ENCODE results near the gene NOTCH3.

Gene NOTCH3

DNA sequence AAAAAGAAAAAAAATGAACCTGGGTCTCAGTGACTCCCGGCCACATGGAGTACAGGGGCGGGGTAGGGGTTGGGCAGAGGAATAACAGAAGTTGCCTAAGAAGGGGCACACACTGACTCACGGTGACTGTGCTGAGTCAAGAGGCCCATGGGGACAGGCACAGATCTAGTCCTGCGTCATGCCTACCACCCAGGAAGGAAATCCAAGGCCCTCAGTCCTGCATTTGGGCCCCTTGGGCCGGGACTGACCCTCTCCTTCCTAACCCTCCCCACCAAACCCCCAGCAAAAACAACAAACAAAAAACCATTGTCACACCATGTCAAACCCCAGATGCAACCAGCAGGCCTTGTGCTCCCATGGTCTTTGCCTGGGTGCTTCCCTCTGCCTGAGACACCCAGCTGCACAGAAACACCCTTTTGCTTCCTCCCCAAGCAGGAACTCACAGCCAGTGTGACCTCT is 9.6 kb upstream of the NOTCH3 start:
- DNase-seq (ENCODE audit: low read depth, low spot score) = no peak
- no peak for TF ChIP-seq POLR2AphosphoS5 (IDR thresholded peaks at IDR 0.05; ENCODE audit: borderline replicate concordance, low read depth, low read length)
- TF ChIP-seq EZH2 (IDR thresholded peaks at IDR 0.05) = no peak
- TF ChIP-seq FOXP2 (optimal IDR thresholded peaks at IDR 0.05; ENCODE audit: control extremely low read depth, extremely low read length, insufficient read depth) = no peak
- Histone ChIP-seq H3K27ac (no peak overlapping the region), H3K9ac (ENCODE audit: insufficient read length) (no peak overlapping the region), H3K4me3 (no peak overlapping the region), H3K36me3 (ENCODE audit: insufficient read depth, low read length) (no peaks in the 10 kb centered on the region), H3K9me3 (ENCODE audit: low read depth, low read length) (no peaks in the 10 kb centered on the region)

DNA sequence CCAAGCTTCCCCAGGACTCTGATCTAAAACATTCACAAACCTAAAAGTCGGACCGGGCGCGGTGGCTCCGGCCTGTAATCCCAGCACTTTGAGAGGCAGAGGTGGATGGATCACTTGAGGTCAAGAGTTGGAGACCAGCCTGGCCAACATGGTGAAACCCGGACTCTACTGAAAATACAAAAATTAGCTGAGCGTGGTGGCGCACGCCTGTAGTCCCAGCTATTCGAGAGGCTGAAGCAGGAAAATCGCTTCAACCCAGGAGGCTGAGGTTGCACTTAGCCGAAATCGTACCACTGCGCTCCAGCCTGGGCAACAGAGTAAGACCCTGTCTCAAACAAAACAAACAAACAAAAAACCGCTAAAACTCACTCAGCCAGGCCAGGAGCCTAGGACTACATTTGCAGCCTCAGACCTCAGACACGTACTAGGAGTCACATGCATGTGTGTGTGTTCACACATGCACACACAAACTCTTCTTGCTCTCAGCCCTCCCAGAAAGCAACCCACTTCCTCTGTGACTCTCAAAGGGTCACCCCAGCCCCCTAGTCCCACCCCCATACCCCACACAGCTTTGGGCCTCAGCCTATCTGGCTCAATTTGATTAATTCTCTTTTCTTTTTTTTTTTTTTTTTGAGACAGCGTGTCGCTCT is 704 bp upstream of the NOTCH3 start:
- no peaks in the 10 kb centered on the region for H3K9me3 ChIP-seq (ENCODE audit: low read depth, low read length)
- H3K36me3 ChIP-seq (ENCODE audit: insufficient read depth, low read length) = peaks cover 18% of the 10 kb centered on the region
- DNase-seq (ENCODE audit: low read depth, low spot score) = no peak
- TF ChIP-seq POLR2AphosphoS5 (IDR thresholded peaks at IDR 0.05; ENCODE audit: borderline replicate concordance, low read depth, low read length) (no peak), FOXP2 (optimal IDR thresholded peaks at IDR 0.05; ENCODE audit: control extremely low read depth, extremely low read length, insufficient read depth) (no peak), EZH2 (IDR thresholded peaks at IDR 0.05) (no peak)
- peak overlapping the region; percentile 30; the same call in 1 of the 2 replicates for H3K4me3 ChIP-seq
- H3K27ac ChIP-seq = no peak overlapping the region
- H3K9ac ChIP-seq (ENCODE audit: insufficient read length) = no peak overlapping the region

DNA sequence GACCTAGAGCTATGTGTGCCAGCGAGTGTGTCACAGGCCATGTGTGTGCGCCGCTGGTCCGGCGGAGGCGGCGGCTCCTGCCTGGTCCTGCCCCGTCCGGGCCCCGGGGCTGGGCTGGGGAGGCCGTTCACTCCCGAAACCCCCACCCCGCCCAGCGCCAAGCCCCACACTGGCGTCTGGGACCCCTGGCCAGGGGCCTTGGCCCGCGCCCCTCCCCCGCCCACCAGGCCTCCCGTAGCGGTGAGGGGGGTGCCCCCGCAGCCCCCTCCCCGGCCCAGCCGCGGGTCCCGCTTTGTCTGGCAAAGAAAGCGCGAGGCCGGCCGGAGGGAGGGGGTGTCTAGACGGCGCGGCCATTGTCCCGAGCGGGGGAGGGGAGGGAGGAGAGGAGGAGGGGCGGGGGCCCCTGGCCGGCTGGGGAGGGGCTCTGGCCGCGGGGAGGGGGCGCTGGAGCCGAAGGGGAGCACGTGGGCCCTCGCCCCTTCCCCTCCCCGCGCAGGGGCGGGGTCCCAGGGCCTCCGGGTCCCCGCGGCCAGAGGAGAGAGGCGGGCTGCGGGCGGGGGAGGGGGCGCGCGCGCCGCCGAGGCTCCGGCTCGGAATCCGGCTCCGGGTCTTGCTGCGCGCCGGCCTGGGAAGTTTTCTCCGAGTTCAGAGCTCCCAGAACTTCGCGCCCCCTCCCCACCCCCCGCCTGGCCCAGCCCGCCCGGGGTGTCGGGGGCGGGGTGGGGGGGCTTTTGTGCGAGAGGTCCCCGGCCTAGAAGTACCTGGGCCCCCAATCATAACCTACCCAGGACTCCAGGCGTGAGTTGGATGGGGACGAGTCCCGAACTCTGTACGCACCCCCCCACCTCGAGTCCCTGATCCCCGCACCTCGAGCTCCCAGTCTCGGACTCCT is 888 bp downstream of the NOTCH3 start:
- peak overlapping the region; percentile 92 for H3K4me3 ChIP-seq
- TF ChIP-seq FOXP2 (optimal IDR thresholded peaks at IDR 0.05; ENCODE audit: control extremely low read depth, extremely low read length, insufficient read depth) = no peak
- TF ChIP-seq POLR2AphosphoS5 (IDR thresholded peaks at IDR 0.05; ENCODE audit: borderline replicate concordance, low read depth, low read length) = no peak
- TF ChIP-seq EZH2 (IDR thresholded peaks at IDR 0.05) = no peak
- H3K36me3 ChIP-seq (ENCODE audit: insufficient read depth, low read length) = peaks cover 21% of the 10 kb centered on the region
- DNase-seq (ENCODE audit: low read depth, low spot score) = no peak
- no peaks in the 10 kb centered on the region for H3K9me3 ChIP-seq (ENCODE audit: low read depth, low read length)
- peak overlapping the region; percentile 90 for H3K9ac ChIP-seq (ENCODE audit: insufficient read length)
- peak overlapping the region; percentile 71 for H3K27ac ChIP-seq

DNA sequence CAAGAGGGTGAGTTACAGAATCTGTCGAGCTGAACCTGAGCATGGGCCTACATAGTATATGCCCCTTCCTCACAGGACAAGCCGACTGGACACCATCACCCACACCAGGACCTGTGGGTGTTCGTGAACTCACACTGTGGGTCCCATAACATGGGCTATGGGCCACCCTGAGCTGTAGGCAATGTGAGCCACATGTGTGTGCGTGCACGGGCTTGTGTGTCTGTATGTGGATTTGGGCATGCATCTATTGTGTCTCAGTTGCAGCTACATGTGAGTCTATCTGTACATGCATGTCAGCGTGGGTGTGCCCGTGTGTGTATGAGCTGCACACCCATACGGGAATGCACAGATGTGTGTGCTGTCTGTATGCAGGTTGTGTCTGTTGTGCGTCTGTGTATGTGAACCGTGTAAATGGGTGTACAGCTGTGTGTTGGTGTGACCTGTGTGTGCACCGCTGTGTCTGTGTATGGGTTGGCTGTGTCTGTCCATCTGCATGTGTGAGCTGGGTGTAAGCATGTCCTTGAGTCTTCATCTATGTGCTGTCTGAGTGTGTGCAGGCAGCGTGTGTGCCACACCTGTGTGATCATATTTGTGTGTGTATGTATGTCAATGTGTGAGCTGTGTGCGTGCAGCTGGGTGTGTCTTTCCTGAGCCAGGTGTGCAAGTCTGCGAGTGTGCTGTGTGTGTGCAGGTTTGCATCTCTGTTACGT is 1.7 kb downstream of the NOTCH3 start:
- Histone ChIP-seq H3K9me3 (ENCODE audit: low read depth, low read length) (no peaks in the 10 kb centered on the region), H3K4me3 (peak overlapping the region; percentile 92), H3K9ac (ENCODE audit: insufficient read length) (no peak overlapping the region)

DNA sequence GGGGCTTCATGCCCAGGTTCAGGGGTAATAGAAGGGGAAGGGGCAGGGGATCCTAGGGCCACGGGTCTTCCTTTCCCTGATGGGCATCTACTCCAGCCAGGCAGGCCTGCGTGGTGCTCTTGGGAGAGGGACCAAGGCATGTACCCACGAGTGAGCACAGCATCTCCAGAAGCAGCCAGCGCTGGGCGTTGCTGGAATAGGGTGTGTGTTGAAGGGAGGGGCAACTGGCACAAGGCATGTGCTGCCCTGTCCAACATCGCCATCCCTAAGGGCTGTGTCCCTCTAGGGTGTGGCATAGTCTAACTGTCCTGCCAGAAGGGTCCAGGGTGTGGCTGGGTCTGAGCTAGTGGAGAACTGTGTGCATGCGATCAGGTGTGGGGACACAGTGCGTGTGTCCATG is 2.9 kb downstream of the NOTCH3 start:
- Histone ChIP-seq H3K4me3 (no peak overlapping the region), H3K9me3 (ENCODE audit: low read depth, low read length) (no peaks in the 10 kb centered on the region), H3K9ac (ENCODE audit: insufficient read length) (no peak overlapping the region), H3K36me3 (ENCODE audit: insufficient read depth, low read length) (peaks cover 28% of the 10 kb centered on the region), H3K27ac (no peak overlapping the region)
- DNase-seq (ENCODE audit: low read depth, low spot score) = no peak
- TF ChIP-seq FOXP2 (optimal IDR thresholded peaks at IDR 0.05; ENCODE audit: control extremely low read depth, extremely low read length, insufficient read depth) (no peak), POLR2AphosphoS5 (IDR thresholded peaks at IDR 0.05; ENCODE audit: borderline replicate concordance, low read depth, low read length) (no peak), EZH2 (IDR thresholded peaks at IDR 0.05) (no peak)

More for the DNA sequence above, 1.7 kb downstream of the NOTCH3 start:
- DNase-seq (ENCODE audit: low read depth, low spot score) = no peak
- peak overlapping the region; percentile 71 for H3K27ac ChIP-seq
- H3K36me3 ChIP-seq (ENCODE audit: insufficient read depth, low read length) = peaks cover 23% of the 10 kb centered on the region
- TF ChIP-seq EZH2 (IDR thresholded peaks at IDR 0.05) (no peak), POLR2AphosphoS5 (IDR thresholded peaks at IDR 0.05; ENCODE audit: borderline replicate concordance, low read depth, low read length) (no peak), FOXP2 (optimal IDR thresholded peaks at IDR 0.05; ENCODE audit: control extremely low read depth, extremely low read length, insufficient read depth) (no peak)

DNA sequence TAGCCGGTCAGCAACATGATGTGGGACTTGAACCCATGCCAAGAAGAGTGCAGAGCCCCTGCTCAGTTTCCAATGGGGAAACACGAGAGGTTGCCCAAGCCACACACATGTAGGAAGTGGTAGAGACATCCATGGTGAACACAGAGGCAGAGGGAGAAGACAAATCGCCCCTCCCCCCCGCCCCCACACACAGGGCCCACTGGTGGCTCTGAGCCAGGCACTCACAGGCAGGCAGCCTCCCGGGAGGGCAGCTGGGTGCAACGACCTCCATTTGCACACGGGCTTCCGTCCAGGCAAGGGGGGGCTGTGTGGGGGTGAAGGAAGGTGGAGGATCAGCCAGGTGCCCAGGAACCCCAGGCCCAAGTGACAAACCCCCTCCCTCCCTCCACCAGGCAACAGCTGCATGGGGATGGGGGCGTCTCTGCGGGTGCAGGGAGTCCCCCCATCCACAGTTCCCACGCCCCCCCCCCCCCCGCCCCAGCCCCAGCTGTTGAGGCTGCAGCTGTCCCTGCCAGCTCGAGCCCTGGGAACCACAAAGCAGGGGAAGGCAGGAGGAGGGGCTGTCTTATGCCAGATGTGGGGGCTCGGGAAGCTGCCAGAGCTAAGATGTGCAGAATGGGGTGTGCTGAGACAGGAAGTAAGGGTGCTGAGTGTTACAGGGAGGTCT is 3.4 kb downstream of the NOTCH3 start:
- Histone ChIP-seq H3K4me3 (no peak overlapping the region), H3K27ac (no peak overlapping the region), H3K36me3 (ENCODE audit: insufficient read depth, low read length) (peaks cover 34% of the 10 kb centered on the region), H3K9ac (ENCODE audit: insufficient read length) (no peak overlapping the region), H3K9me3 (ENCODE audit: low read depth, low read length) (no peaks in the 10 kb centered on the region)
- TF ChIP-seq EZH2 (IDR thresholded peaks at IDR 0.05) (no peak), FOXP2 (optimal IDR thresholded peaks at IDR 0.05; ENCODE audit: control extremely low read depth, extremely low read length, insufficient read depth) (no peak), POLR2AphosphoS5 (IDR thresholded peaks at IDR 0.05; ENCODE audit: borderline replicate concordance, low read depth, low read length) (no peak)
- no peak for DNase-seq (ENCODE audit: low read depth, low spot score)

DNA sequence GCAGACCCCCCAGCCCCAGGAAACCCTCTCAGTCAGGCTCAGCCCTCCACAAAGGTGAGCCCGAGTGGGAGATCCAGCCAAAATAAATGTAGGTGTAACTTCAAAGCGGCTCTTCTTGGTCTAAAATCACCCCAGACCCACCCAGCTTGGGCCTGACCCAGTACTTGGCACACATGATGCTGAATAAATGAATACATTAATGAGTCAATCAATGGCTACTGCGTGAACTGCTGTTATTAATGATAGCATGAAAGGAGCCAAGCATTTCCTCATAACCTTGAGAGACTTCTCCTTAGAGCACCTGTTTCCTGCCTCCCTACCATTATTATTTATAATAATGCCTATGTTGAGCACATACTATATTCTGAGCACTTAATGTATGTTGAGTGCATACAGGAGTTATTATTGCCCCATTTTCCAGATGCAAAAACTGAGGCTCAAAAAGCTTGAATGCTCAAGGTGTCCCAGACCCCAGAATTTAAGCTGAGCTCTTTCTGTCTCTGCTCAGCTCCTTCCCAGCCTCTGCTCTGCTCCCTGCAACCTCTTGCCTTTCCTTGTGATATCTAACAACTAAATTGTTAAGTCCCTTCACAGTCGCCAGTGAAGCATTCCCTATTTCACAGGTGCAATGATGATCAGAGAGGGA is 4.3 kb downstream of the NOTCH3 start:
- Histone ChIP-seq H3K9me3 (ENCODE audit: low read depth, low read length) (no peaks in the 10 kb centered on the region), H3K9ac (ENCODE audit: insufficient read length) (no peak overlapping the region), H3K36me3 (ENCODE audit: insufficient read depth, low read length) (peaks cover 43% of the 10 kb centered on the region), H3K4me3 (no peak overlapping the region), H3K27ac (no peak overlapping the region)
- no peak for DNase-seq (ENCODE audit: low read depth, low spot score)
- TF ChIP-seq FOXP2 (optimal IDR thresholded peaks at IDR 0.05; ENCODE audit: control extremely low read depth, extremely low read length, insufficient read depth) = no peak
- no peak for TF ChIP-seq POLR2AphosphoS5 (IDR thresholded peaks at IDR 0.05; ENCODE audit: borderline replicate concordance, low read depth, low read length)
- TF ChIP-seq EZH2 (IDR thresholded peaks at IDR 0.05) = no peak

Measured in SK-N-MC (cell line).